Measurements from ENCODE around the gene NRCAM. TPM values are rescaled to one million over a fixed set of nuclear protein-coding genes. Genes with fewer than 3 reads are reported as not detected.

Gene NRCAM
- total RNA-seq, 1 experiment from 2014 or later: 1.1 TPM

DNA sequence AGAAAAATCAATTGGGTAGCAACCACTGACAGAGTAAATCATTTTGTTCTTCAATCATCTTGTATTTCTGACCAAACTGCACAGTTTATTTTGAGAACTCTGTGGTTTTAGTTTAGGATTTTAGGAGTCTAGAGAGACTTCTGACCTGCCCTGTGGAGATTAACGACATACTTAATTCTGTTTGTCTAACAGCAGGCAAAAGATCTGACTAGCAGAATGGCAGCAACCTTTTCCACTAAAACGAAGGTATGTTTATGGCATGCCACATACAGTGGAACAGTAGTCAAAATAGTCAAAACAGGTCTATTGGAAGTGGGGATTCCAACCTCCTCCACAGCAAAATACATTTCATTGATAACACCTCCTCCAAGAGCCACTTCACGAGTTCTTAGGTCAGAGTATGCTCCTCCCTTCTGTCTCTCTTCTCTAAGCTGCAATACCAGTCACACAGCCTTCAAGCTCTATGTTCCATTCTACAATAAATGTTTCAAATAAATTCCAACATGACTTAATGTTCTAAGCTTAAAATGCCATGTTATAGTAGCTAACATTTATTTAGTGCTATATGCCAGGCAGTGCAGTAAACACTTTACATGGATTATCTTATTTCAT, 34.4 kb downstream of the NRCAM start:
- Mint-ChIP-seq H3K27me3 (ENCODE audit: insufficient read depth, unreplicated experiment) (no peaks in the 10 kb centered on the region), H3K4me3 (ENCODE audit: unreplicated experiment) (no peak overlapping the region), H3K9me3 (ENCODE audit: unreplicated experiment) (no peaks in the 10 kb centered on the region), H3K36me3 (ENCODE audit: insufficient read depth, unreplicated experiment) (no peaks in the 10 kb centered on the region), H3K4me1 (ENCODE audit: insufficient read depth, unreplicated experiment) (no peaks in the 10 kb centered on the region), H3K27ac (ENCODE audit: low read depth, unreplicated experiment) (no peak overlapping the region)
- ChIA-PET POLR2A (interaction anchor here (0.5 to 1.0 kb wide), 3 partner anchors 9 to 51 kb away, joined by 3 to 5 read pairs (median 3); no protein-coding TSS in a partner anchor), CTCF (interaction anchor here (0.9 kb wide), 1 partner anchor 22 kb away, joined by 3 read pairs; no protein-coding TSS in a partner anchor)
- no peak for TF ChIP-seq CTCF (IDR thresholded peaks at IDR 0.05; ENCODE audit: unreplicated experiment)
- intact Hi-C loops (cut with micrococcal nuclease): no loop called here
- no TSS peak for BruUV-seq (replicated peaks)
- DNase-seq (ENCODE audit: unreplicated experiment): no peak

DNA sequence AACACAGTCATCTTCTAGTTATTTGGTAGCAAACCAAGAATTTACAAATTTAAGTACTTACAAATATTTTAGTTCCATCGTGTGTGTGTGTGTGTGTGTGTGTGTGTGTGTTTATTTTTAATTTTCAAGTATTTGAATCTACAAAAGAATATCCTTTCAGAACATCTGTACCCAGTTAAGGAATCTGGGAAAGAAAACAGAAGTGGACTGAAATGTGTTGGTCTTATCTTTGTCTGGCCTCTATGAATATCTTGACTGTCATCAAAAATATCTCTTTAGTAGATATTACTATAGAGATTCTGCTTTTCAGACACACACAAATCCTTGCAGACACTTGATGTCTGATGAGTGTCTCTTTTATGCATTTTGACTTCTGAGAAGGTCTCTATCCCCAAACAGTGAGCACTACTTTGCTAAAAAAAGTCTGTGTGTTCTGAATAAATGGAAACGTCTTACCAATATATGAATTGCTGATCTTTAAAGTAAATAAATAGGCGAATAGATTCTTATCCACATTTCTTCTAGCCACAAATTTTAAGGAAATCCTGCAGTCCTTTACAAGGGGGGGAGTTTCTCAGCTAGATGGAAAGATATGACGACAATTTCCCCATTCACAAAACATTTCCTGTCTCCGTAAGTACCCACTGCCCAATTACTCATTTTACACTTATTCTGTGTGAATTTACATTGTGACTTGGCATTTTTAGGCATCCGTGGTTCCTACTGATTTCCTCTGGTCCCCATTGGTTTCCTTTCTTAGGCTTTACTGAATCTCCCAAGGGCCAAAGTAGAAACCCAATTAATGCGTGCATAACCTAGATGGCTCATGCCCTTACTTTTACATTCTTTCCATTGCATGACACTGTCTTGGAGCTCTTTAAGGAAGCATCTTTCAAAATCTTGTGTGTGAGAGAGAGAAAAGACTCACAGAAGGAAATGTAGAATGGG, 36.0 kb downstream of the NRCAM start:
- DNase-seq (ENCODE audit: unreplicated experiment): no peak
- peaks cover 6% of the 10 kb centered on the region for H3K4me1 Mint-ChIP-seq (ENCODE audit: insufficient read depth, unreplicated experiment)
- H3K36me3 Mint-ChIP-seq (ENCODE audit: insufficient read depth, unreplicated experiment): no peaks in the 10 kb centered on the region
- POLR2A ChIA-PET: interaction anchor here (0.6 to 1.0 kb wide), 2 partner anchors 10 to 105 kb away, joined by 3 to 5 read pairs; no protein-coding TSS in a partner anchor
- H3K9me3 Mint-ChIP-seq (ENCODE audit: unreplicated experiment): no peaks in the 10 kb centered on the region
- no peaks in the 10 kb centered on the region for H3K27me3 Mint-ChIP-seq (ENCODE audit: insufficient read depth, unreplicated experiment)
- intact Hi-C loops (cut with micrococcal nuclease): no loop called here
- no peak for TF ChIP-seq CTCF (IDR thresholded peaks at IDR 0.05; ENCODE audit: unreplicated experiment)
- CTCF ChIA-PET: interaction anchor here (0.5 kb wide), 1 partner anchor 41 kb away, joined by 3 read pairs; no protein-coding TSS in a partner anchor
- no peak overlapping the region for H3K27ac Mint-ChIP-seq (ENCODE audit: low read depth, unreplicated experiment)
- no peak overlapping the region for H3K4me3 Mint-ChIP-seq (ENCODE audit: unreplicated experiment)
- no TSS peak for BruUV-seq (replicated peaks)

DNA sequence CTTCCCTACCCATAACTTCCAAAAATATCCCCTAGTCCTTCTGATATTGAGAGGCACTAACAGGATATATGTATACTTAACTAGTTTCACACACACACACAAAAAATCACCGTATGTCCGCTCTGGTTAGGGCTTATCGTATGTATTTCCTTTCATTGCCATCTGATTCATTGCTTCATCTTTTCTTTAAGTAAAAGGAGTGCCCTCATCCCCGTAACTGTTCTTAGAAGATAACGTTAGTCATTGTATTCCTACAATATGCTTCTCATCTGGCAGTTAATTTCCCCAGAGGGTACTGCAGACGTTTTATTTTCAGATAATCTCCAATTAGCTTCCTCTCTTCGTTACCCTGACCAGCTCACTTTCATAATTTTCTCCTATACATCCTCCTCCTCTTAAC, 37.3 kb downstream of the NRCAM start:
- H3K27ac Mint-ChIP-seq (ENCODE audit: low read depth, unreplicated experiment): no peak overlapping the region
- no peak for DNase-seq (ENCODE audit: unreplicated experiment)
- H3K9me3 Mint-ChIP-seq (ENCODE audit: unreplicated experiment): no peaks in the 10 kb centered on the region
- POLR2A ChIA-PET: no interaction called here
- no peaks in the 10 kb centered on the region for H3K27me3 Mint-ChIP-seq (ENCODE audit: insufficient read depth, unreplicated experiment)
- TF ChIP-seq CTCF (IDR thresholded peaks at IDR 0.05; ENCODE audit: unreplicated experiment): no peak
- no TSS peak for BruUV-seq (replicated peaks)
- H3K36me3 Mint-ChIP-seq (ENCODE audit: insufficient read depth, unreplicated experiment): no peaks in the 10 kb centered on the region
- H3K4me3 Mint-ChIP-seq (ENCODE audit: unreplicated experiment): no peak overlapping the region
- intact Hi-C loops (cut with micrococcal nuclease): no loop called here
- peaks cover 10% of the 10 kb centered on the region for H3K4me1 Mint-ChIP-seq (ENCODE audit: insufficient read depth, unreplicated experiment)
- CTCF ChIA-PET: interaction anchor here (0.7 kb wide), 2 partner anchors 10 to 11 kb away, joined by 3 read pairs; no protein-coding TSS in a partner anchor

- TF ChIP-seq CTCF (IDR thresholded peaks at IDR 0.05; ENCODE audit: unreplicated experiment): no peak
- no peaks in the 10 kb centered on the region for H3K27me3 Mint-ChIP-seq (ENCODE audit: insufficient read depth, unreplicated experiment)
- no peak for DNase-seq (ENCODE audit: unreplicated experiment)
- no peak overlapping the region for H3K4me3 Mint-ChIP-seq (ENCODE audit: unreplicated experiment)
- H3K27ac Mint-ChIP-seq (ENCODE audit: low read depth, unreplicated experiment): no peak overlapping the region
- no TSS peak for BruUV-seq (replicated peaks)
- intact Hi-C loops (cut with micrococcal nuclease): no loop called here
- ChIA-PET POLR2A (no interaction called here), CTCF (no interaction called here)
- H3K4me1 Mint-ChIP-seq (ENCODE audit: insufficient read depth, unreplicated experiment): peaks cover 16% of the 10 kb centered on the region
- no peaks in the 10 kb centered on the region for H3K36me3 Mint-ChIP-seq (ENCODE audit: insufficient read depth, unreplicated experiment)
- H3K9me3 Mint-ChIP-seq (ENCODE audit: unreplicated experiment): no peaks in the 10 kb centered on the region
Observed at GRCh38 chr7:108417926-108418325, 38.3 kb downstream of the NRCAM start.

Data from MCF 10A (cell line).